KMS-11 (cell line): Measurements from ENCODE around the gene KPNA2.
"Not testable (repeated sequence)": the region's sequence is repeated elsewhere in the genome, so short reads cannot be mapped to it uniquely, and the experiment has no call there.

Experiments
- H2AFZ ChIP-seq: fragments of 200-600 bp; sonication (generic); 2 replicates; pipeline ENCODE4 v1.6.1; 2016; ENCODE audit warnings: antibody characterized with exemption, mixed run types, low read depth
- H3K27ac ChIP-seq: fragments of 200-600 bp; sonication (generic); 2 replicates; pipeline ENCODE4 v1.6.1; 2016; ENCODE audit warnings: mild to moderate bottlenecking, mixed run types
- H3K27me3 ChIP-seq: fragments of 200-600 bp; sonication (generic); 2 replicates; pipeline ENCODE4 v1.6.1; 2017; ENCODE audit warnings: mild to moderate bottlenecking, low read depth, mixed run types, moderate library complexity; ENCODE audit not compliant: insufficient read depth
- H3K36me3 ChIP-seq: fragments of 200-600 bp; sonication (generic); 2 replicates; pipeline ENCODE4 v1.6.1; 2017; ENCODE audit warnings: mild to moderate bottlenecking, mixed run types; ENCODE audit not compliant: insufficient read depth
- H3K4me1 ChIP-seq: fragments of 200-600 bp; sonication (generic); 2 replicates; pipeline ENCODE4 v1.6.1; 2016; ENCODE audit warnings: mild to moderate bottlenecking, low read depth, mixed run types; ENCODE audit not compliant: poor library complexity, severe bottlenecking
- H3K4me2 ChIP-seq: fragments of 200-600 bp; sonication (generic); 2 replicates; pipeline ENCODE4 v1.7.0; 2016; ENCODE audit warnings: mild to moderate bottlenecking, mixed run types
- H3K4me3 ChIP-seq: fragments of 200-600 bp; sonication (generic); IDR thresholded peaks from 2 replicates; pipeline ENCODE4 v1.6.1; 2017; ENCODE audit warnings: low read depth, low read length, mixed read lengths; ENCODE audit not compliant: insufficient read depth
- H3K79me2 ChIP-seq: fragments of 200-600 bp; sonication (generic); 2 replicates; pipeline ENCODE4 v1.6.1; 2016; ENCODE audit warnings: low read depth, mixed run types; ENCODE audit not compliant: insufficient read depth
- H3K9ac ChIP-seq: fragments of 200-600 bp; sonication (generic); 2 replicates; pipeline ENCODE4 v1.6.1; 2016; ENCODE audit warnings: mild to moderate bottlenecking, mixed run types
- H4K20me1 ChIP-seq: fragments of 200-600 bp; sonication (generic); 2 replicates; pipeline ENCODE4 v1.6.1; 2016; ENCODE audit warnings: mild to moderate bottlenecking, mixed run types; ENCODE audit not compliant: insufficient read depth
- CTCF ChIP-seq: fragments of 200-600 bp; sonication (generic); conservative IDR thresholded peaks from 2 replicates; pipeline ENCODE4 v1.6.1; 2017; ENCODE audit warnings: low read depth, mild to moderate bottlenecking, antibody characterized with exemption, low read length, moderate library complexity, mixed read lengths

KPNA2 gene

GRCh38 chr17:68011199-68011665 is 24.3 kb upstream of the KPNA2 start:
- Histone ChIP-seq H3K4me2 (peak overlapping the region; percentile 26; the same call in 1 of the 2 replicates), H3K4me3 (no peak overlapping the region), H3K79me2 (no peaks in the 10 kb centered on the region), H2AFZ (peak overlapping the region; percentile 73), H3K9ac (no peak overlapping the region), H3K36me3 (no peaks in the 10 kb centered on the region), H3K27ac (no peak overlapping the region), H3K27me3 (no peaks in the 10 kb centered on the region), H3K4me1 (no peaks in the 10 kb centered on the region), H4K20me1 (no peaks in the 10 kb centered on the region)
- peak; percentile 87 for TF ChIP-seq CTCF

GRCh38 chr17:68013385-68013784 is 22.1 kb upstream of the KPNA2 start:
- Histone ChIP-seq H3K9ac (no peak overlapping the region), H3K27me3 (no peaks in the 10 kb centered on the region), H3K4me3 (no peak overlapping the region), H3K36me3 (no peaks in the 10 kb centered on the region), H3K4me2 (no peak overlapping the region), H3K79me2 (no peaks in the 10 kb centered on the region), H3K27ac (no peak overlapping the region), H2AFZ (no peak overlapping the region), H3K4me1 (no peaks in the 10 kb centered on the region), H4K20me1 (no peaks in the 10 kb centered on the region)
- no peak for TF ChIP-seq CTCF

GRCh38 chr17:68015081-68015723 is 20.3 kb upstream of the KPNA2 start:
- Histone ChIP-seq H3K4me3 (no peak overlapping the region), H3K4me1 (peaks cover 9% of the 10 kb centered on the region), H3K27ac (no peak overlapping the region), H3K27me3 (no peaks in the 10 kb centered on the region), H4K20me1 (no peaks in the 10 kb centered on the region), H3K9ac (no peak overlapping the region), H3K36me3 (no peaks in the 10 kb centered on the region), H2AFZ (no peak overlapping the region), H3K4me2 (no peak overlapping the region), H3K79me2 (no peaks in the 10 kb centered on the region)
- TF ChIP-seq CTCF, result no peak

GRCh38 chr17:68016838-68017237 is 18.7 kb upstream of the KPNA2 start:
- Histone ChIP-seq H3K27me3 (no peaks in the 10 kb centered on the region), H4K20me1 (no peaks in the 10 kb centered on the region), H3K79me2 (no peaks in the 10 kb centered on the region), H2AFZ (no peak overlapping the region), H3K9ac (no peak overlapping the region), H3K4me2 (no peak overlapping the region), H3K36me3 (no peaks in the 10 kb centered on the region), H3K4me3 (no peak overlapping the region), H3K4me1 (peaks cover 15% of the 10 kb centered on the region), H3K27ac (no peak overlapping the region)
- TF ChIP-seq CTCF, result no peak

- not testable (repeated sequence) for H3K4me2 ChIP-seq, H4K20me1 ChIP-seq, H3K27me3 ChIP-seq, H3K4me3 ChIP-seq, H3K9ac ChIP-seq, H3K27ac ChIP-seq, H3K79me2 ChIP-seq, H3K36me3 ChIP-seq, H2AFZ ChIP-seq
- peaks cover 15% of the 10 kb centered on the region for H3K4me1 ChIP-seq
Observed at GRCh38 chr17:68018493-68018892, 17.0 kb upstream of the KPNA2 start.
